Measurements from ENCODE around the gene MOB1B.
"Not testable (repeated sequence)": the region's sequence is repeated elsewhere in the genome, so short reads cannot be mapped to it uniquely, and the experiment has no call there.

The MOB1B gene

GRCh38 chr4:71009890-71010588 is 107.9 kb downstream of the MOB1B start:
- no peak for FAIRE-seq

DNA sequence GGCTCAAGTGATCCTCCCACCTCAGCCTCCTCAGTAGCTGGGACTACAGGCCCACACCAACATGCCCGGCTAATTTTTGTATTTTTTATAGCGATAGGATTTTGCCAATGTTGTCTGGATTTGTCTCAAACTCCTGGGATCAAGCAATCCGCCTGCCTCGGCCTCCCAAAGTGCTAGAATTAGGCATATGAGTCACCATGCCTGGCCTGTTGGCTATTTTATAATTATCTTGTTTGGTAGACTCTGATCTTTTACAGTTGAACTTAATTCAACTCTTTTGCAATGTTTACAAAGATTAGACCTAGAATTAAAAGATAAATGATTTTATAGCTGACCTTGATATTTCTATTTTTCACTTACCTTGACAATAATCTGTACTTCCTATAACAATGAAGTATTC is 109.3 kb downstream of the MOB1B start:
- no peak for FAIRE-seq

GRCh38 chr4:71017391-71017790 is 115.2 kb downstream of the MOB1B start:
- FAIRE-seq: not testable (repeated sequence)

- FAIRE-seq: no peak
Measured at GRCh38 chr4:71020611-71021010, 118.4 kb downstream of the MOB1B start.

- no peak for FAIRE-seq
Measured at GRCh38 chr4:71025654-71026053, 123.5 kb downstream of the MOB1B start.

DNA sequence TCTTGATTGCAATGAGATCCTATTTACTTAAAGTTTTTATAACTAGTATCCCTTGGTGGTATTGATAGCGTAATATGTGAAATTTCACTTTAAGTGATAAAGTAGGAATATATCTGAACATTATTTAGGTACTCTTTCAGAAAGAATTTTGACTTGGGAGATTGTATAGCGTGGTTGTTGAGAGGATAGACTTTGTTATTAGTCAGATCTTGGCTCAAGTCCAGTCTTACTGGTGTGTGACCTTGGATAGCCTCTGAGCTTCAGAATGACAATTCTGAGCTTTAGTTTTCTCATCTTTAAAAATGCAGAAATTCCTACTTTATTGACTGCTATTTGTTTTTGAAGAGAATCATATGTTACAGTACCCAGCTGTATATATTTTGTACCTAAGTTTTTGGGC is 123.9 kb downstream of the MOB1B start:
- no peak for FAIRE-seq

GRCh38 chr4:71027611-71028010 is 125.4 kb downstream of the MOB1B start:
- no peak for FAIRE-seq

- no peak for FAIRE-seq
Measured at GRCh38 chr4:71029504-71029903, 127.3 kb downstream of the MOB1B start.

DNA sequence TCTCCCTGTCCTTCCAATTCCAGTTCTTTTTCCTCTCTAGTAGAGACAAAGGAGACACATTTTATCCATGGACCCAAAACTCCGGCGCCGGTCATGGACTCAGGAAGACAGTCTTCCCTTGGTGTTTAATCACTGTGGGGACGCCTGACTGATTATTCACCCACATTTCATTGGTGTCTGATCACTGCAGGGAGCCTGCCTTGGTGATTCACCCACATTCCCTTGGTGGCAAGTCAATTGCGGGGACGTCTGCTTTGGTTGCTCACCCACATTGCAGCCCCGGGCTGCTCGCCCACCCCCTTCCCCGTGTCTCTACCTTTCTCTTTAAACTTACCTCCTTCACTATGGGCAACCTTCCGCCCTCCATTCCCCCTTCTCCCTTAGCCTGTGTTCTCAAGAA is 129.9 kb downstream of the MOB1B start:
- not testable (repeated sequence) for FAIRE-seq

Measured in TTC549 (cell line).